Measurements from ENCODE around the gene GCNT1.
"Not testable (repeated sequence)": the region's sequence is repeated elsewhere in the genome, so short reads cannot be mapped to it uniquely, and the experiment has no call there.

Gene GCNT1

GRCh38 chr9:76521906-76522305 is 62.9 kb downstream of the GCNT1 start:
- DNase-seq (no peak), ATAC-seq (replicated peaks) (no peak)
- H3K27me3 Mint-ChIP-seq: no peaks in the 10 kb centered on the region
- no peaks in the 10 kb centered on the region for H3K9me3 Mint-ChIP-seq
- H3K4me1 Mint-ChIP-seq (ENCODE audit: low read depth in 2 of 2): no peaks in the 10 kb centered on the region
- no peak overlapping the region for H3K4me3 Mint-ChIP-seq
- no peak overlapping the region for H3K27ac Mint-ChIP-seq
- no peaks in the 10 kb centered on the region for H3K36me3 Mint-ChIP-seq (ENCODE audit: insufficient read depth)

- H3K27me3 Mint-ChIP-seq; H3K4me3 Mint-ChIP-seq; H3K4me1 Mint-ChIP-seq (ENCODE audit: low read depth in 2 of 2); ATAC-seq (replicated peaks); DNase-seq; H3K36me3 Mint-ChIP-seq (ENCODE audit: insufficient read depth); H3K9me3 Mint-ChIP-seq; H3K27ac Mint-ChIP-seq: not testable (repeated sequence)
Measured at GRCh38 chr9:76523617-76524200, 64.7 kb downstream of the GCNT1 start.

DNA sequence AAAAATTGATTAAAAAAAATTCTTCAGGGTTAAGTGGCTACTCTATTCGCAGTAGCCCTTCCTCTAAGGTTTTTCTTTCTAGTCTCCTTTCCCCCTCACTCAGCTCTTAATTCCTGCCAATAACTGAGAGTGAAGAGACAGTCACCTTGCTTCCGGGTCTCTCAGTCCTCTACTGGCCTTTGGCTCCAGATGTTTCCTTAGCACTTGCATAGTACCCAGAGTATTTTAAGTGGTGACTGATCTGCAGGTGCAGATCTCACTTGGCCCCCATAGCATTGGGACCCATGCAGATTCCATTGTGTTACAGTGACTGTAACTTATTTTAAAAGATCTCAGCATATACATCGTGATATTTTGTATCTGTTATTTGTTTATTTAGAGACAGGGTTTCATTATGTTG is 66.2 kb downstream of the GCNT1 start:
- peaks cover 0 to 1% of the 10 kb centered on the region in 2 donors for H3K9me3 Mint-ChIP-seq
- H3K4me1 Mint-ChIP-seq (ENCODE audit: low read depth in 2 of 2): peaks cover 0 to 3% of the 10 kb centered on the region in 2 donors
- H3K4me3 Mint-ChIP-seq: no peak overlapping the region
- ATAC-seq (replicated peaks): no peak
- peaks cover 1% of the 10 kb centered on the region for H3K36me3 Mint-ChIP-seq (ENCODE audit: insufficient read depth)
- H3K27ac Mint-ChIP-seq: no peak overlapping the region
- no peaks in the 10 kb centered on the region for H3K27me3 Mint-ChIP-seq
- no peak for DNase-seq

DNA sequence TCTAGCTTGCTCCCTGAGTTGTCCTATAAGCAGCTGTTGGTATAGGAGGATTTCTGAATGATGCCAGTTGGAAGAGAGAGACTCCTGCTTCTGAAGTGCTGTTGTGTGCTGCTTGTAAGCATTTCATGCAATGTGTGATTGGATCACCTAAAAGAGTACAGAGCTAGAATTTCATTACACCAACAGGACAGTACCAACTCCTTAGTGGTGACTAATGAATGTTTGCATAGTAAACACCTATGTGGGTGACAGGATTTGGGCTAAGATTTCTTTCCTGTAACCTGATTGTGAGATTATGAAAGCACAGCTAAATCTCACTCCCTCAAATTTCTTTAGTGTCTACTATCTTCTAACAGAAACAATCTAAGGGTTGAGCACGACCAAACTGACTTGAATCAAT is 67.0 kb downstream of the GCNT1 start:
- no peak for DNase-seq
- H3K27ac Mint-ChIP-seq: no peak overlapping the region
- H3K9me3 Mint-ChIP-seq: peaks cover 0 to 1% of the 10 kb centered on the region in 2 donors
- ATAC-seq (replicated peaks): no peak
- peaks cover 2% of the 10 kb centered on the region for H3K36me3 Mint-ChIP-seq (ENCODE audit: insufficient read depth)
- H3K27me3 Mint-ChIP-seq: no peaks in the 10 kb centered on the region
- peaks cover 0 to 3% of the 10 kb centered on the region in 2 donors for H3K4me1 Mint-ChIP-seq (ENCODE audit: low read depth in 2 of 2)
- no peak overlapping the region for H3K4me3 Mint-ChIP-seq

DNA sequence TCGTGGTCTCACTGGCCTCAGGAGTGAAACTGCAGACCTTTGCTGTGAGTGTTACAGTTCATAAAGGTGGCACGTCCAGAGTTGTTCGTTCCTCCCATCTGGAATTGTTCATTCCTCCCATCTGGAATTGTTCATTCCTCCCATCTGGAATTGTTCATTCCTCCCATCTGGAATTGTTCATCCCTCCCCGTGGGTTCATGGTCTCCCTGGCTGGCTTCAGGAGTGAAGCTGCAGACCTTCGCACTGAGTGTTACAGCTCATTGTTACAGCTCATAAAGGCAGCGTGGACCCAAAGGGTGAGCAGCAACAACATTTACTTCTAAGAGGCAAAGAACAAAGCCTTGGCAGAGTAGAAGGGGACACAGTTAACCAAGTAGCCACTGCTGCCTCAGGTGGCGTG is 69.1 kb downstream of the GCNT1 start:
- ATAC-seq (replicated peaks): no peak
- Mint-ChIP-seq H3K9me3 (peaks cover 0 to 1% of the 10 kb centered on the region in 2 donors), H3K36me3 (ENCODE audit: insufficient read depth) (peaks cover 2% of the 10 kb centered on the region), H3K4me3 (no peak overlapping the region), H3K27ac (no peak overlapping the region), H3K4me1 (ENCODE audit: low read depth in 2 of 2) (peaks cover 0 to 4% of the 10 kb centered on the region in 2 donors), H3K27me3 (no peaks in the 10 kb centered on the region)
- DNase-seq: no peak

GRCh38 chr9:76528642-76529190 is 69.7 kb downstream of the GCNT1 start:
- DNase-seq (no peak), ATAC-seq (replicated peaks) (no peak)
- Mint-ChIP-seq H3K4me3 (no peak overlapping the region), H3K27me3 (no peaks in the 10 kb centered on the region), H3K27ac (no peak overlapping the region), H3K9me3 (peaks cover 0 to 1% of the 10 kb centered on the region in 2 donors), H3K4me1 (ENCODE audit: low read depth in 2 of 2) (peaks cover 3 to 8% of the 10 kb centered on the region in 2 donors), H3K36me3 (ENCODE audit: insufficient read depth) (peaks cover 2% of the 10 kb centered on the region)

DNA sequence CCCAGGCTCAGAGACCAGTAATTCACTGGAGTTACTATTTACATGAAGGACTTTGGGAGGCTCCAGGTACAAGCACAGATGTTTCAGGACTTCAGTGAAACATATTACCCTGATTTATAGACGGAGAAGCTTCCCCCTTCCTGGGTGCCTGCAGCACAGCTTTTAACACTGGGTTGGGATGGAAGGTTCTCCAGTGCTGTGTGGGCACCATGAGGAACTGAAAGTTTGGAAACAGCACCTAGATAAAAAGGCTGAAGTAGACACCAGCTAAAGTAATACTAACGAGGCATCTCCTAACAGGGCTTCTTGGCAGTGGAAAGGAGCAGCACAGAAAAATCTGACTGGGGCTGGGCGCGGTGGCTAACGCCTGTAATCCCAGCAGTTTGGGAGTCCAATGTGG is 70.7 kb downstream of the GCNT1 start:
- Mint-ChIP-seq H3K27ac (peak overlapping the region; percentile 69 to 74), H3K4me1 (ENCODE audit: low read depth in 2 of 2) (peaks cover 3 to 8% of the 10 kb centered on the region in 2 donors), H3K27me3 (no peaks in the 10 kb centered on the region), H3K36me3 (ENCODE audit: insufficient read depth) (peaks cover 2% of the 10 kb centered on the region), H3K9me3 (peaks cover 0 to 1% of the 10 kb centered on the region in 2 donors), H3K4me3 (no peak overlapping the region)
- ATAC-seq (replicated peaks) (no peak), DNase-seq (no peak)

GRCh38 chr9:76530458-76531110 is 71.6 kb downstream of the GCNT1 start:
- Mint-ChIP-seq H3K27me3 (no peaks in the 10 kb centered on the region), H3K4me1 (ENCODE audit: low read depth in 2 of 2) (peaks cover 3 to 8% of the 10 kb centered on the region in 2 donors), H3K4me3 (peak overlapping the region in 1 of 2 donors; percentile 39), H3K9me3 (peaks cover 0 to 1% of the 10 kb centered on the region in 2 donors), H3K27ac (peak overlapping the region; percentile 74 to 84), H3K36me3 (ENCODE audit: insufficient read depth) (peaks cover 2% of the 10 kb centered on the region)
- DNase-seq: no peak
- no peak for ATAC-seq (replicated peaks)

DNA sequence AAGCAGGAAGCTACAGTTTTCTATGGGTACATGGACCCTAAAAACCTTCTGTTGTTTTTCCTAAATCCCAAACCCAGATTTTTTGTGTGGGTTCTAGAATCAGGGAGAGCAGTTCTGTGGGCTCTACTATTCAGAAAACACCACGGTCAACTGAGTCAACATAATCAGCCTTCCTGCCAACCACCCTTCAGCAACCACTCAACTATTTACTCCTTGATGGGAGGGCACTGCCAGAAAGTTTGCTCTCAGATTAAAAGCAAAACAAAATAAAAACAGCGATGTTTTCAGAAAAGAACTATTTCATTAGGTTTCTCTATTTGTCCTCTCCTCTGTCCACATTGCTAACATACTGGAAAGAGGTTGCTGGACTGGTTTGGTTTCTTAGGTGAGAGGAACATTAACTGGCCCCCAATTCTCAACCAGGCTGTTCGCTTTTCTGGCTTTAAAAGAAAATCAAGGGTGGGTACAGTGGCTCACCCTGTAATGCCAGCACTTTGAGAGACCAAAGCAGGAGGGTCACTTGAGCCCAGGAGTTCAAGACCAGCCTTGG is 72.3 kb downstream of the GCNT1 start:
- Mint-ChIP-seq H3K4me1 (ENCODE audit: low read depth in 2 of 2) (peaks cover 3 to 8% of the 10 kb centered on the region in 2 donors), H3K27ac (peak overlapping the region; percentile 51 to 84), H3K9me3 (peaks cover 0 to 1% of the 10 kb centered on the region in 2 donors), H3K36me3 (ENCODE audit: insufficient read depth) (peaks cover 2% of the 10 kb centered on the region), H3K4me3 (peak overlapping the region in 1 of 2 donors; percentile 39), H3K27me3 (no peaks in the 10 kb centered on the region)
- ATAC-seq (replicated peaks): no peak
- no peak for DNase-seq

GRCh38 chr9:76532877-76533276 is 73.9 kb downstream of the GCNT1 start:
- H3K27me3 Mint-ChIP-seq; H3K36me3 Mint-ChIP-seq (ENCODE audit: insufficient read depth); H3K4me3 Mint-ChIP-seq; ATAC-seq (replicated peaks); DNase-seq; H3K4me1 Mint-ChIP-seq (ENCODE audit: low read depth in 2 of 2); H3K9me3 Mint-ChIP-seq: not testable (repeated sequence)
- peak overlapping the region in 1 of 2 donors; percentile 1 for H3K27ac Mint-ChIP-seq

DNA sequence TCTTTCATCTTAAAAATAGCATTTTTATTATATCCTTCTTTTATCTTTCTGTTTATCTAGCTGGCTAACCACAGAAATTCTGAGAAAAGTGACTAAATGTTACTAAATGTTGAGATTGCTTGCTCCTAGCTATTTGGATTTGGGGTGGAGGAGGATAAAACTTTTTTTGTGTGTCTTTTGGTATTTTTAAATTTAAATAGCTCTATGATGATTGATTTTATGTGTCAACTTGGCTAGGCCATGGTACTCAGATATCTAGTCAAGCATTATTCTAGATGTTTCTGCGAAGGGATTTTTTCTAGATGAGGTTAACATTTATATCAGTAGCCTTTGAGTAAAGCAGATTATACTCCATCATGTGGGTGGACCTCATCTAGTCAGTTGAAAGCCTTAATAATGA is 75.0 kb downstream of the GCNT1 start:
- Mint-ChIP-seq H3K27ac (no peak overlapping the region), H3K4me3 (no peak overlapping the region), H3K4me1 (ENCODE audit: low read depth in 2 of 2) (peaks cover 3 to 8% of the 10 kb centered on the region in 2 donors), H3K27me3 (no peaks in the 10 kb centered on the region), H3K36me3 (ENCODE audit: insufficient read depth) (peaks cover 2% of the 10 kb centered on the region), H3K9me3 (peaks cover 0 to under 1% of the 10 kb centered on the region in 2 donors)
- no peak for ATAC-seq (replicated peaks)
- no peak for DNase-seq

GRCh38 chr9:76537150-76537646 is 78.2 kb downstream of the GCNT1 start:
- ATAC-seq (replicated peaks) (no peak), DNase-seq (no peak)
- Mint-ChIP-seq H3K9me3 (no peaks in the 10 kb centered on the region), H3K4me3 (no peak overlapping the region), H3K36me3 (ENCODE audit: insufficient read depth) (no peaks in the 10 kb centered on the region), H3K27ac (no peak overlapping the region), H3K27me3 (no peaks in the 10 kb centered on the region), H3K4me1 (ENCODE audit: low read depth in 2 of 2) (peaks cover 3 to 5% of the 10 kb centered on the region in 2 donors)

GRCh38 chr9:76539180-76539579 is 80.2 kb downstream of the GCNT1 start:
- H3K9me3 Mint-ChIP-seq: no peaks in the 10 kb centered on the region
- no peak overlapping the region for H3K27ac Mint-ChIP-seq
- H3K36me3 Mint-ChIP-seq (ENCODE audit: insufficient read depth): no peaks in the 10 kb centered on the region
- H3K4me1 Mint-ChIP-seq (ENCODE audit: low read depth in 2 of 2): no peaks in the 10 kb centered on the region
- H3K27me3 Mint-ChIP-seq: no peaks in the 10 kb centered on the region
- no peak for DNase-seq
- H3K4me3 Mint-ChIP-seq: no peak overlapping the region
- no peak for ATAC-seq (replicated peaks)

GRCh38 chr9:76542360-76542759 is 83.4 kb downstream of the GCNT1 start:
- Mint-ChIP-seq H3K9me3 (no peaks in the 10 kb centered on the region), H3K4me1 (ENCODE audit: low read depth in 2 of 2) (no peaks in the 10 kb centered on the region), H3K27ac (no peak overlapping the region), H3K27me3 (no peaks in the 10 kb centered on the region), H3K4me3 (no peak overlapping the region), H3K36me3 (ENCODE audit: insufficient read depth) (no peaks in the 10 kb centered on the region)
- ATAC-seq (replicated peaks) (no peak), DNase-seq (no peak)
